Measurements from ENCODE around the gene CTNNA2. TPM values are rescaled to one million over a fixed set of nuclear protein-coding genes. Genes with fewer than 3 reads are reported as not detected.

CTNNA2 gene
- total RNA-seq, 1 experiment from 2014 or later, result 7.2 TPM

DNA sequence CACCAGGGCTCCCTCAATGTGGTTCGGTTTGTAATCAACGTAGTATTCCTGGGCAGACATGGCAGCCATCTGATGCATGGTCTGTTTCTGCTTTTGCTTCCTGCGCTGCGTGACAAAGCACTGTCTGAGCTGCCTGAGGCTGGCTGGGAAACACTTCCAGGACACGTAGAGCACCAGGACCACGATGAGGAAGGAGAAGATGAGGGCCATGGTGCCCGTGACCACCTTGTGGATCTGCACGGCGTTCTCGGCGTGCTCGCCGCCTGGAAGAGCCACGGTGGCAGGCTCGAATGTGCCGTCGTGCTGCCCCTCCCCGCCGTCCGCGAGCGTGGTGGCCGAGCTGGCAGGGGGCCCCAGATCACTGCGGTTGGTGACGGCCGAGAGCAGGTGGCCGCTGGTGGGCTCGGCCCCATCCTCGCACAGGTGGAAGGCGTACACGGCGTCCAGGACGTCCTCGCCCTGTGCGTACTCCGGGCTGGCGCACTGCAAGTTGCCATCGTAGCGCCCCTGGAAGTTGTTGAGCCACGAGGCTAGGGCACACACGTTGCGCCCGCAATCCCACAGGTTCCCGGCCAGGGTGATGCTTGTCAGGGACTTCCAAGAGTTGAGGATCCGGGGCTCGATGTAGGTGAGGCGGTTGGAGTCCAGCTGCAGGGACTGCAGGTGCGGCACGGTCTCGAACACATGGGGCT lies 789.6 kb downstream of the CTNNA2 start:
- in situ Hi-C loops (cut with HindIII; ENCODE audit: low pct_unique_long_range_greater_than_20kb, low sequenced_read_pairs), result no loop called here

DNA sequence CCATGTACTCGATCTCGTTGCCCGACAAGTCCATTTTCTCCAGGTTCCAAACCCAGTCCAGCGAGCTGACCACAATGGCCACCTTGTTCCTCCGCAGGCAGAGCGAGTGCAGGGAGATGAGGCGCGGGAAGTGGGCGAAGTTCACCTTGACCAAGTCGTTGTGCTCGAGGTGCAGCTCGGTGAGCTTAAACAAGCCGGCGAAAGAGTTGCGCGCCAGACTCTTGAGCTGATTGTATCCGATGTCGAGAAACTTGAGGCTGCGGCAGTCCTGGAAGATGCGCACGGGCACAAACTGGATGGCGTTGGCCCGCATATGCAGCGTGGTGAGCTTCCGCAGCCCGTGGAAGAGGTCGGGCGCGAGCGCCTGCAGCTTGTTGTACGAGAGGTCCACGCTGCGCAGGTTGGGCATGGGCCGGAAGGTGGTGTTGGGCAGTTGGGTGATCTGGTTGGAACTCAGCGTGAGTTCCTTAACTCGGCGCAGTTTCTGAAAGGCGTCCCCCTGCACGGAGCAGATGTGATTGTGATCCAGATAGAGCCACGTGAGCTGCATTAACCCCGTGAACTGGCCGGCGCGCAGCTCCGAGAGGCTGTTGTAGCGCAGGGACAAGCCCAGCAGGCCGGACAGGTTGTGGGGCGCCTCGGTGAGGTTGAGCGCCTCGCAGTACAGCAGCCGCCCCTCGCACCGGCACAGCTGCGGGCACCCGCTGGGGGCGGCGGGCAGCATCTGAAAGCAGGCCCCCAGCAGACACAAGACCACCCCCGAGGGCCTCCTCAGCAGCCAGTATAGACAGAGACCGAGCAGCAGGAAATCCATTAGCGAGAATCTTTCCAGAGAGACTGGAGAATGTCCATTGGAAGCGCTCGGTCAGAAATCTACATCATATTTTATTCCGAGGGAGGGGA lies 790.4 kb downstream of the CTNNA2 start:
- no peak for DNase-seq (ENCODE audit: low read depth, low spot score)
- in situ Hi-C loops (cut with HindIII; ENCODE audit: low pct_unique_long_range_greater_than_20kb, low sequenced_read_pairs), result no loop called here

More for the DNA sequence above, 789.6 kb downstream of the CTNNA2 start:
- DNase-seq (ENCODE audit: low read depth, low spot score), result no peak

DNA sequence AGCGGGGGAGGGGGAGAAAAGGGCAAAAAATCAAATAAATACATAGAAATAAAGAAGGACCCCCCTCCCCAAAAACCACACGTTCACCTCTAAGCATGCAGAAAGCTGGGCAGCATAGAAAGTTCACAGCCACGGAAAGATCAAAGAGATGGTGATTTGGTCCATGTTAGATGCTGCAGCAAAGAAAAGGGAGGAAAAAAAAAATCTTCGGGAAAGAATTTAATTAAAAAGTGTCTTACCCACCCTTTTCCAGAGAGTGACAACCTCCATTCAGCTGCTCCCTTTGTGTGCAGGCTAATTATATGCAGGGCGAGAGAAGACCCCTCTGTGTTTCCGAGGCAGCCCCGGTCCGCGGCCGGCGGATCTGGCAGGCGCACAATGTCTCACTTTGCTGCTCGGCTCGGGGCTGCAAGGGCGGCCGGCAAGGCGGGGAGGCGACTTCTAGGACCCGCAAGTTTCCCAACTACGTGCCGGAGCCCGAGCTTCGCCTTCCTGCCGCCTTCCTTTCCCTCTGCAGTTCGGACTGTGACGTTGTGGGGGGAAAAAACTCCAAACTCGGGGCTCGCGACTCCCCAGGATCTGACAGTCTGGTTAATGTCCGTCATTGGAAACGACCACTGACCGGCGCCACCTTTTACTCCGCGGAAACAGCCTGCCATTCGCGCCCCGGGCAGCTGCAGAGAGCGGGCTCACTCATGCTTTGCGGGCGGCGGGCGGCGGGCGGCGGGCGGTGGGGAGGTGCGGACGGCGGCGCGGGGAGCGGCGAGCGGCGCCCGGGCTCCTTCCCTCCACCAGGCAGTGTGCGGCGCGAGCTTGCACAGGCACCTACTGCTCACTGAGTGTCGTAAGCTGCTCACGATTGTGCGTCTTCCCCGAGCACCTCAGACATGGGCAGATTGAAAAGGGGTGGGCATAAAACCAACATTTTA lies 791.3 kb downstream of the CTNNA2 start, which contains the start of gene LRRTM1:
Gene LRRTM1, minus strand, starts transcription at position 844 of the 929 bp plus-strand sequence. CDS start 933 bp downstream, outside the sequence.
- in situ Hi-C loops (cut with HindIII; ENCODE audit: low pct_unique_long_range_greater_than_20kb, low sequenced_read_pairs), result no loop called here
- DNase-seq (ENCODE audit: low read depth, low spot score), result no peak

DNA sequence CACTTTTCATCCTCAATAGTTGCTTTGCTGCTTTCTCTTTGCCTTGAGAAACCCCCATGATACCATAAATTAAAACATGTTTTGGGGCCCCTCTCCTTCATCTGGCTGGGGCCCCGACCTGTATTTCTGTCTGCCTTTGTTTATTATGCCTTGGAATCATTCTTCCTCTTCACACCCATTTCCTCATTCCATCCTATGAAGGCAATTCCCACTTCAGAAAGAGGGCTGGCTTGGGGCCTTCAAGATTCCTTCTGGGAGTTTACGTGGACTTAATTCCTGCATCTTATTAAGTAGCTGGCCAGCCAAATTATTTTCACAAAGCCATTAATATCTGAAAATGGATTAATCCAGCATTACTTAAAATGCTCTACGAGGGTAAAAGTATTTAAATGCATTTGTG lies 798.5 kb downstream of the CTNNA2 start:
- in situ Hi-C loops (cut with HindIII; ENCODE audit: low pct_unique_long_range_greater_than_20kb, low sequenced_read_pairs), result no loop called here
- DNase-seq (ENCODE audit: low read depth, low spot score), result no peak

DNA sequence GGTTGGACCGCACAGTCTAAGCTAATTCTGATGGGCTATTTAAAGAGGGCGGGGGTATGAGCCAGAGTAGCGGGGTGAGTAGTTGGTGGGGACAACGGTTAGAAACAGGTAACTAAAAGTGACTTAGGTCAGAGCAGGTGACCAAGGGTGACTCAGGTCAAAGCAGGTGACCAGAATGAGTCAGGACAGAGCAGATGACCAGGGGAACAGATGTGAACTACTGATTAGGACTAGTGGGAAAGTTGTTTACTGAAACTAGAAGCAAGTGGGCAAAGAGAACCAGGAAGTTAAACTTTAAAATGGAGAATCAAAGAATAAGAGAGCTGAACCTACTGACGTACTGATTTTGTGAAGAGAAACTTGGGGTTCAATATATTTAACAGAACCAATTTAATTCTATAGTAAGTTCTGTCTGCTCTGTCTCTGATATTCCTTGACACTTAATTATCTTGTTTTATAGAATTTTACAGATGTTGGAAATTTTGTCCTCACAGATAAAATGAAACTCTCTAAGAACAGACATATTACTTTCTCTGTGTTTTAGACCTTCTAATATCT lies 799.5 kb downstream of the CTNNA2 start:
- DNase-seq (ENCODE audit: low read depth, low spot score), result no peak
- in situ Hi-C loops (cut with HindIII; ENCODE audit: low pct_unique_long_range_greater_than_20kb, low sequenced_read_pairs), result no loop called here

DNA sequence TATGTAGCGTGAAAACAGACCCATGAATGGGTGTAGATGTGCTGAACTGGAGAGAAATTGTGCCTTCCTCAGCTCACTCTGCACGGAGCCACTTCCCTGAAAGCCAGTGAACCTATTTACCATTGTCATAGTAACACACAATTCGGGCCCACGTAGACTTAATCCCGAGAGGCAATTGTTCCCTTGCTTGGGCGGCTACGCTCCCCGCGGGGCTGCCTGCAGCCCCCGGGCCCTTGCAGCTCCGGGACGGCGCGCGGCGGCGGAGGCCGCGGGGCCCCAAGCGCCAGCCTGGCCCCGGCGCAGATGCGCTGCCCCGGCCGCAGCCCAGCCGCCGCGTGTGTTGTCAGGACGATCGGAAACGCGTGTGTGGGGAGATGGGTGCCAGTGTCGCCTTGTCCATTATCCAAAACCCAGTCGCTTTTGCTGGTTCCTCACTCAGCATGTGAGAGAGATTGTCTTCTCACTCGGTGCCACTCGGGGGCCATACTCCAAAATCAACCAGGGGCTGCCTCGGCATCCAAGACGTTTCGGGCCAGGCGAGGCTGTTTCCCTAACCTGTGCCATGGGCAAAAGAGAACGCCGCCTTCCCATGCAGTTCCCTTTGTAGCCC lies 809.6 kb downstream of the CTNNA2 start:
- in situ Hi-C loops (cut with HindIII; ENCODE audit: low pct_unique_long_range_greater_than_20kb, low sequenced_read_pairs), result no loop called here

DNA sequence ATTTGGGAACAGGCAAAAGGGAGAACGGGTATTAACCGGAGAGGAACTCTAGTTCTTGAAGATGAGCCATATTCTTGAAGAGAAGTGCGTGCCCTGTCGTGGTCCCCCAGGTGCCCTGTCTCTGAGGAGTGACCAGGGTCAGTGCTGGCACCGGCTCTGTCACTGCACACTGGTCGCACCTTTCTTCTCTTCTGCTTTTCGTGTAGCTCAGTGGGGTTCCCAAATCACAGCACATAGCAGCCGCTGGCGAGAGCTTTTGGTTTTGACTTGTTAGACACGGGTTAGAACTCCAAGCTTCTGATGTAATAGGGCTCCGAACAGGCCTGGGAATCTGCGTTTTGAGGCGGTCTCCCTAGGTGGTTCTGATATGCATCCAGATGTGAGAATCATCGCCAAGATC lies 810.1 kb downstream of the CTNNA2 start:
- in situ Hi-C loops (cut with HindIII; ENCODE audit: low pct_unique_long_range_greater_than_20kb, low sequenced_read_pairs), result no loop called here

More for the DNA sequence above, 809.6 kb downstream of the CTNNA2 start:
- DNase-seq (ENCODE audit: low read depth, low spot score), result no peak

DNA sequence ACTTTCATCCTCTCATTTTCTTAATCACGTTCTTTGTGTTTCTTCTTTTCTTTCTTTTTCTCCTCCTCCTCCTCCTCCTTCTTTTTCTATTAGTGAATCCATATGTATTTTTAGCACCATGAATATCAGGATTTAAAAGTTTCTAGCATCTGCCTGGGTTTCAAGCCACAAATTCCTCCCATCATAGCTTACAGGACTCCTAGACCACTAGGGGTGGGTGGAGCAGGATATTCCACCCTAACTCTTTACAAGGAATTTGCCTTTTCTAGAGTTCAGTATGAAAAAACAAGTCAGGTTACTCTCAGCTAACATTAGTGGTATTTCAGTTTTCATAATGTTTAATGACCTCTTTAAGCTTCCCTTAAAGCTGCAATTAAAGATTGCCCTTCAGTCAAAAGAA lies 810.8 kb downstream of the CTNNA2 start:
- in situ Hi-C loops (cut with HindIII; ENCODE audit: low pct_unique_long_range_greater_than_20kb, low sequenced_read_pairs), result no loop called here
- no peak for DNase-seq (ENCODE audit: low read depth, low spot score)

More for the DNA sequence above, 810.1 kb downstream of the CTNNA2 start:
- DNase-seq (ENCODE audit: low read depth, low spot score), result no peak

DNA sequence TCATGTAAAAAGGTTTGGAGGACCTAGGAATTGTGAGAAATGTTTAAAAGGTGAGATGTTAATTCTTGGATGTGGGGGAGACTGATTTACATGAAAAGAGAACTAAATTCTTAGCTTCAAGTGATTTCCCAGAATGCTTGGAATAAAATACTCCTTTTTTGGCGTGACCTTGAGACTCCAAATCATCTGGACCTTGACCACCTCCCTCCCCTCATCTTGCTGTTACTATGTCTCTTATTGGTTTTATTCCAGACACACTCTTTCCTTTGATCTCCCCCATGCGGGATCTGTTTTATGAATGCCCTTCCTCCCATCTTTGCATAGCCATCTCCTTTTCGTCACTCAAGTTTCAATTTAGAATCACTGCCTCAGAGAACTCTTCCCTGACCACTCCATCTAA lies 811.7 kb downstream of the CTNNA2 start:
- no peak for DNase-seq (ENCODE audit: low read depth, low spot score)
- in situ Hi-C loops (cut with HindIII; ENCODE audit: low pct_unique_long_range_greater_than_20kb, low sequenced_read_pairs), result no loop called here

DNA sequence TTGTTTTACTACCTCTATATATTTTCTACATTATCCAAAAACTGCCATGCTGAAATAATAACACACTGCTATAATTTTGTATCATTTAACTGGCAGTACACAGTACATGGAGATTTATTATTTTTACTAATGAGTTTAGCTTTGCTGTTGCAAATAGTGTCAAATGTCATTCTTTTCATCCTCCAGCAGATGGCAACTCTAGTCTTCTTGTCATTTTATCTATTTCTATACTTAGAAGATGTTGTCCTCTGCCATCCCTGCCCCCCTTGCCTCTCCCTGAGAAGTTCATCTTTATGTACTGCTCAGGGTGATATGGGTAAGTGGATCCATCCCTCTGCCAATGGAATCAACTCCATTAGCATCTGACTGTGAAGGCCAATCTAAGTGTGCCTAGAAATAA lies 813.4 kb downstream of the CTNNA2 start:
- peak; percentile 69 for DNase-seq (ENCODE audit: low read depth, low spot score)

DNA sequence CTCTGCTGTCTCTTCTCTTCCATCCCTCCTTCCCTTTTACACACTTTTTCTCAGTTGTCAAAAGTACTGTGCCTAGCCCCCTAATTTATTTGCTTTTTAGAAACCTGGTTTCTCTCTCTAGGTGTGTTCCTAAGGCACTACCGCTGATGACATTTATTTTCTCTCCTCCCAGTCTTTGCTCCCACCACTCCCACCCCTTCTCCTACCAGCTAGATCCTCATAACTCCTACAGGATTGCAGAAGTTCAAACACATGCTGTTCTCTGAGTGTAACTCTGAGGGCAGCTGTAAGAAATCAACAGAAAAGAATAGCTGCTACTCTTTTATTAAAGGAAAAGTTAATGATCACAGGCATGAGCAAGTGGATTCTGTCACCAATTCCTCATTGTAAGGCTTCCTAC lies 814.0 kb downstream of the CTNNA2 start:
- in situ Hi-C loops (cut with HindIII; ENCODE audit: low pct_unique_long_range_greater_than_20kb, low sequenced_read_pairs), result no loop called here

More for the DNA sequence above, 813.4 kb downstream of the CTNNA2 start:
- in situ Hi-C loops (cut with HindIII; ENCODE audit: low pct_unique_long_range_greater_than_20kb, low sequenced_read_pairs), result no loop called here

DNA sequence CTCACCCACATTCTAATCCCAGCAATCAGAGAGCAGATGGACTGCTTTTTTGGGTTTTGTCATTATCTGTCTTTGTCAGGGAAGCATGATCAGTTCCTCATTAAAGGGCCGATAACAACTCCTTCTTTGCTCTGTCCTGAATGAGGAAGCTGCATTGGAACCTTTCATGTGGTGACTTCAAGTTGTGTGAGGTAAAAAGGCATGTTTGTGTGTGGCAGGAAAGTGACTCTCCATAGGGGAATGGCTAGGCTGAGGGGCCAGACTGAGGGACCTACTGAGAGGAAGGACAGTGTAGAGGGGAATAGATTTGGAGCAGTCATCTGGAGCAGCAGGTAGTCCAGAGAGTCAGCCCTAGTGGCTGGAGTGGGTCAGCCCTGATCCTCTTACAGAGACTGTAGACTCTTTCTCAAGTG lies 815.3 kb downstream of the CTNNA2 start:
- in situ Hi-C loops (cut with HindIII; ENCODE audit: low pct_unique_long_range_greater_than_20kb, low sequenced_read_pairs), result no loop called here

More for the DNA sequence above, 814.0 kb downstream of the CTNNA2 start:
- no peak for DNase-seq (ENCODE audit: low read depth, low spot score)

DNA sequence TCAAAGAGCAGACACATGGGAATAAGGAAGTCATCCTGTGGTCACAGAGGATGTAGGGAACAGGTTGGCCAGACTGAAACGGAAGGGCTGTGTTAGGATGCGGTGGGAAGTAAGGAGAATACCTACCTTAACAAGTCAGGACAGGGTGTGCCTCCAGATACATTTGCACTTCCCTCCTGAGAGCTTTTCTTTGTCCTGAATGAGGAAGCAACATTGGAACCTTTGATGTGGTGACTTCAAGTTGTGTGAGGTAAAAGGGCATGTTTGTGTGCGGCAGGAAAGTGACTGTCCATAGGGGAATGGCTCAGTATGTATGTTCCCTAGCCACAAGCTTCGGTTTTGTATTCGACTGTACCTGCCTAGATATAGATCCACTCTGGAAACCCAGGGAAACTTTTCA lies 816.6 kb downstream of the CTNNA2 start:
- in situ Hi-C loops (cut with HindIII; ENCODE audit: low pct_unique_long_range_greater_than_20kb, low sequenced_read_pairs), result no loop called here
- no peak for DNase-seq (ENCODE audit: low read depth, low spot score)

More for the DNA sequence above, 815.3 kb downstream of the CTNNA2 start:
- DNase-seq (ENCODE audit: low read depth, low spot score), result no peak

DNA sequence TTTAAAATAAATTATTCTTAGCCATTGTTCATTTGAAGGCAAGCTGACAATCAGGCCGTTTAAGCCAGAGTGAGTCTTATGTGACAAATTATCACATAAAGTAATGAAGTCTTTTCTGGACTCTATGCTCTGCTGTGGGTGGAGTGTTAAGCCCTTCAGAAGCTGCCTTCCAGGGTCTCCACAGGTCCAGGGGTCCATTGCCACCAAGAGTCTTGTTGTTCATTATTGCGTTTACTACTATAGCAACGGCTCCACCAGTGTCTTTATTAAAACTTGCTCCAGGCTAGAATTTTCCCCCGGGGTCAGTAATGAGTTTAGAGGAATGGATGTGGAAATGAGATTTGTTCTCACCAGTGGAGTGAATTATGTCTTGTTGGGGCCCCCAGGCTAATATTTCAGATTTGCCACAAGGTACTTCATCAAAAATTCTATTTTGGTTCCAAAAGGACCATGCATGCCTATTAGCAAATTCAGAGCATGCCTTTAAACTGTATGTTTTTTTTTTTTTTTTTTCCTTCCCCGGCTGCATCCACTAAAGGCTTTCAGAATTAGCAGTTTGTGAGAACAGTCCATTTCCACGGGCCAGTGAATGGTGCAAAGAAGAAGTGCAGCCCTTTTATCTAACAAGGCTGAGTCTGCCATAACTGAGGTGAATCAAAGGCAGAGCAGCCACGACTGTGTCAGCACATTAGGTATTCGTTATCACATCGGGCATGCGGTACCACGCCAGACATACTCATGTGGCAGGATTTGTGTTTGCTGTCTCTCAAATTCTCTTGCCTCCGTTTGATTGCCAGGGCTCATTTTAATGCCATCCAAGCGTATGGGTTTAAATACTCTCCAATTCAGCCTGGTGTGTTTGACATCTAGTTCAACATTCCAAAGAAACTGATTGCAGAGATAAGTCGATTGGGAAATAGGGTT lies 817.9 kb downstream of the CTNNA2 start:
- in situ Hi-C loops (cut with HindIII; ENCODE audit: low pct_unique_long_range_greater_than_20kb, low sequenced_read_pairs), result no loop called here
- no peak for DNase-seq (ENCODE audit: low read depth, low spot score)

DNA sequence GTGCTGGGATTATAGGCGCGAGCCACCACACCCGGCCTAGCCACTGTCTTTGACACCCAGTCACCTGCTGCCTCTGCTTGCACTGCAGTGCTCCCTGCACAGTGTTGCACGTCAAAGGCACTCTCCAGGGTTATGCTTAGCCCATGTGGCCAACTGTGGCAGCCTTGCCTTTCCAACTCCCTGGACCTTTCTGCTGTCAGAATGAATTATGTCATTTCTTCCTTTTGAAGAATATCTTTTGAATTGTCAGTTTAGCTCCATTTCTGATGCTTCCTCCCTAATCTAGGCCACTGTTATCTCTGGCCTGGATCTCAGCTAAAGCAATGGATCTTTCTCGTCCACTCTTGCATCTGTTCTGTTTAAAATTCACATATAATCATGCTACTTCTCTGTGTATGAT lies 821.0 kb downstream of the CTNNA2 start:
- in situ Hi-C loops (cut with HindIII; ENCODE audit: low pct_unique_long_range_greater_than_20kb, low sequenced_read_pairs), result no loop called here
- no peak for DNase-seq (ENCODE audit: low read depth, low spot score)

DNA sequence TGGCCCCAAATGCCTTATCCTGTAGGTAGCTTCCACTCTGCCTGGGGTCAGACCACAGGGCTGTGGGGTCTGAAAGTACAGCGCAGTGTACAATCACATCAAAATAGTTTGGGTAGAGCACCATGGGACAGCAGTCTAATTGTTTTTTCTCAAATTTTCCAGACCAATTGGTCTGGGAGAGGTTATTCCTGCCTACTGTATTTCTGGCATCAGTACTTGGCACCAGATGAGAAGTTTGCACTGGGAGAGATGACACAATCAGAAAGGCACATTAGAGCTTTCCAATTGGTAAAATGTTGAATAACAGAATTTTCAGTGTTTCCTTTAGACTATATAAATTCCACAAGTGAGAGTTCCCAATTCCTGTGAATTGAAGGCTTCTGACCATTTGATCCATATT lies 822.6 kb downstream of the CTNNA2 start:
- in situ Hi-C loops (cut with HindIII; ENCODE audit: low pct_unique_long_range_greater_than_20kb, low sequenced_read_pairs), result no loop called here
- DNase-seq (ENCODE audit: low read depth, low spot score), result no peak
